Upper lobe of left lung (tissue), 4 donors: ENCODE measurements around the gene ZFYVE16.
"Not testable (repeated sequence)": the region's sequence is repeated elsewhere in the genome, so short reads cannot be mapped to it uniquely, and the experiment has no call there.

Experiments used
- EP300 ChIP-seq, 4 donors: sonication (generic); formaldehyde crosslinking; IDR thresholded peaks; one replicate each; pipeline ENCODE4 v1.5.1; 2017; ENCODE audit warnings: antibody characterized with exemption in 4 of 4, control low read depth in 2 of 4
- POLR2A ChIP-seq, 4 donors: fragments of 450-650 bp; IDR thresholded peaks; one replicate each; pipeline ENCODE4 v1.5.1; 2016 to 2017; ENCODE audit warnings: antibody characterized with exemption in 4 of 4, mild to moderate bottlenecking in 2 of 4
- POLR2AphosphoS5 ChIP-seq, 2 donors: sonication (generic); formaldehyde crosslinking; IDR thresholded peaks; one replicate each; pipeline ENCODE4 v1.5.1; 2017; ENCODE audit warnings: antibody characterized with exemption in 2 of 2
- TF ChIP-seq, protein P1 (sequence below), 6 experiments: fragments of 450-650 bp in 4 of 6; fragments of 200-600 bp in 2 of 6; sonication (generic) in 2 of 6; IDR thresholded peaks; one replicate each; pipeline ENCODE4 v1.5.1; 2016 to 2019; ENCODE audit warnings: antibody characterized with exemption in 6 of 6

GRCh38 chr5:80424365-80424764 lies 16.5 kb downstream of the ZFYVE16 start:
- TF ChIP-seq, protein P1, sequence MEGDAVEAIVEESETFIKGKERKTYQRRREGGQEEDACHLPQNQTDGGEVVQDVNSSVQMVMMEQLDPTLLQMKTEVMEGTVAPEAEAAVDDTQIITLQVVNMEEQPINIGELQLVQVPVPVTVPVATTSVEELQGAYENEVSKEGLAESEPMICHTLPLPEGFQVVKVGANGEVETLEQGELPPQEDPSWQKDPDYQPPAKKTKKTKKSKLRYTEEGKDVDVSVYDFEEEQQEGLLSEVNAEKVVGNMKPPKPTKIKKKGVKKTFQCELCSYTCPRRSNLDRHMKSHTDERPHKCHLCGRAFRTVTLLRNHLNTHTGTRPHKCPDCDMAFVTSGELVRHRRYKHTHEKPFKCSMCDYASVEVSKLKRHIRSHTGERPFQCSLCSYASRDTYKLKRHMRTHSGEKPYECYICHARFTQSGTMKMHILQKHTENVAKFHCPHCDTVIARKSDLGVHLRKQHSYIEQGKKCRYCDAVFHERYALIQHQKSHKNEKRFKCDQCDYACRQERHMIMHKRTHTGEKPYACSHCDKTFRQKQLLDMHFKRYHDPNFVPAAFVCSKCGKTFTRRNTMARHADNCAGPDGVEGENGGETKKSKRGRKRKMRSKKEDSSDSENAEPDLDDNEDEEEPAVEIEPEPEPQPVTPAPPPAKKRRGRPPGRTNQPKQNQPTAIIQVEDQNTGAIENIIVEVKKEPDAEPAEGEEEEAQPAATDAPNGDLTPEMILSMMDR (IDR thresholded peaks at IDR 0.05), result not testable (repeated sequence)
- not testable (repeated sequence) for TF ChIP-seq POLR2AphosphoS5, EP300, POLR2A (IDR thresholded peaks at IDR 0.05)
